Measurements from ENCODE around the gene EBF3.

DNA sequence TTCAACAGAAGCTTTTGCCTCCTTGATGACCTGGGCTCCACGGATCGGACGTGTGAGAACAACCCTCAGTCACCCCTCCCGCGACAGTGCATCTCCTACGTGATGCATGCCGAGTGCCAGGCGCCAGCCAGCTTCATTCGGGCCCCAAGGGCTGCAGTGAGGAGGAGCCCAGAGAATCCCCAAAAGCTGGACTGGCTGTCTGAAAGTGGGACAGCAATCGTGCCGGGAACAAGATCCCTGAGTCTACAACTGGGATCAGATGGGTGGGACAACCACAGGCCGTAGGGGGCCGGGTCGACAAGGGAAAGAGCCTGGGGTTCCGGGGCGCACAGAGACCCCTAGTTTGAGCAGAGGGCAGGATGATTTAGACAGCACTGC lies 27.2 kb downstream of the EBF3 start:
- no peak for TF ChIP-seq CTCF (IDR thresholded peaks at IDR 0.05; ENCODE audit: low read depth, low read length)
- TF ChIP-seq EZH2phosphoT487 (IDR thresholded peaks at IDR 0.05; ENCODE audit: low read depth) = no peak
